ENCODE measurements around the gene ZNF474.

ZNF474 gene

GRCh38 chr5:122154910-122155309 is 25.6 kb downstream of the ZNF474 start:
- H3K4me1 Mint-ChIP-seq (ENCODE audit: low read depth) = peaks cover 5% of the 10 kb centered on the region
- H3K36me3 Mint-ChIP-seq = no peaks in the 10 kb centered on the region
- no peaks in the 10 kb centered on the region for H3K9me3 Mint-ChIP-seq (ENCODE audit: low read depth)
- H3K4me3 Mint-ChIP-seq = no peak overlapping the region
- H3K27me3 Mint-ChIP-seq = no peaks in the 10 kb centered on the region
- H3K27ac Mint-ChIP-seq = no peak overlapping the region

GRCh38 chr5:122155546-122155945 is 26.2 kb downstream of the ZNF474 start:
- no peak overlapping the region for H3K27ac Mint-ChIP-seq
- peaks cover 5% of the 10 kb centered on the region for H3K4me1 Mint-ChIP-seq (ENCODE audit: low read depth)
- H3K9me3 Mint-ChIP-seq (ENCODE audit: low read depth) = no peaks in the 10 kb centered on the region
- no peaks in the 10 kb centered on the region for H3K27me3 Mint-ChIP-seq
- no peak overlapping the region for H3K4me3 Mint-ChIP-seq
- H3K36me3 Mint-ChIP-seq = no peaks in the 10 kb centered on the region

GRCh38 chr5:122156724-122157325 is 27.5 kb downstream of the ZNF474 start:
- Mint-ChIP-seq H3K9me3 (ENCODE audit: low read depth) (no peaks in the 10 kb centered on the region), H3K4me1 (ENCODE audit: low read depth) (peaks cover 5% of the 10 kb centered on the region), H3K4me3 (no peak overlapping the region), H3K27me3 (no peaks in the 10 kb centered on the region), H3K27ac (no peak overlapping the region), H3K36me3 (no peaks in the 10 kb centered on the region)

GRCh38 chr5:122162100-122162638 is 32.8 kb downstream of the ZNF474 start:
- Mint-ChIP-seq H3K4me3 (no peak overlapping the region), H3K9me3 (ENCODE audit: low read depth) (no peaks in the 10 kb centered on the region), H3K4me1 (ENCODE audit: low read depth) (no peaks in the 10 kb centered on the region), H3K27ac (no peak overlapping the region), H3K36me3 (no peaks in the 10 kb centered on the region), H3K27me3 (no peaks in the 10 kb centered on the region)

- H3K27me3 Mint-ChIP-seq = no peaks in the 10 kb centered on the region
- H3K9me3 Mint-ChIP-seq (ENCODE audit: low read depth) = no peaks in the 10 kb centered on the region
- no peak overlapping the region for H3K4me3 Mint-ChIP-seq
- H3K27ac Mint-ChIP-seq = no peak overlapping the region
- no peaks in the 10 kb centered on the region for H3K4me1 Mint-ChIP-seq (ENCODE audit: low read depth)
- H3K36me3 Mint-ChIP-seq = no peaks in the 10 kb centered on the region
Measured at GRCh38 chr5:122163121-122164069, 34.0 kb downstream of the ZNF474 start.

GRCh38 chr5:122164070-122164435 is 34.7 kb downstream of the ZNF474 start:
- Mint-ChIP-seq H3K27me3 (no peaks in the 10 kb centered on the region), H3K27ac (no peak overlapping the region), H3K4me1 (ENCODE audit: low read depth) (no peaks in the 10 kb centered on the region), H3K4me3 (no peak overlapping the region), H3K9me3 (ENCODE audit: low read depth) (no peaks in the 10 kb centered on the region), H3K36me3 (no peaks in the 10 kb centered on the region)

GRCh38 chr5:122164831-122165558 is 35.6 kb downstream of the ZNF474 start:
- Mint-ChIP-seq H3K27me3 (no peaks in the 10 kb centered on the region), H3K4me3 (no peak overlapping the region), H3K27ac (no peak overlapping the region), H3K9me3 (ENCODE audit: low read depth) (no peaks in the 10 kb centered on the region), H3K36me3 (no peaks in the 10 kb centered on the region), H3K4me1 (ENCODE audit: low read depth) (no peaks in the 10 kb centered on the region)

GRCh38 chr5:122165559-122166078 is 36.3 kb downstream of the ZNF474 start:
- H3K36me3 Mint-ChIP-seq = no peaks in the 10 kb centered on the region
- no peaks in the 10 kb centered on the region for H3K4me1 Mint-ChIP-seq (ENCODE audit: low read depth)
- no peak overlapping the region for H3K4me3 Mint-ChIP-seq
- no peaks in the 10 kb centered on the region for H3K9me3 Mint-ChIP-seq (ENCODE audit: low read depth)
- H3K27ac Mint-ChIP-seq = no peak overlapping the region
- no peaks in the 10 kb centered on the region for H3K27me3 Mint-ChIP-seq

- Mint-ChIP-seq H3K27ac (no peak overlapping the region), H3K36me3 (no peaks in the 10 kb centered on the region), H3K4me3 (no peak overlapping the region), H3K27me3 (no peaks in the 10 kb centered on the region), H3K4me1 (ENCODE audit: low read depth) (no peaks in the 10 kb centered on the region), H3K9me3 (ENCODE audit: low read depth) (no peaks in the 10 kb centered on the region)
Measured at GRCh38 chr5:122169350-122170103, 40.2 kb downstream of the ZNF474 start.

- H3K4me3 Mint-ChIP-seq = no peak overlapping the region
- no peak overlapping the region for H3K27ac Mint-ChIP-seq
- H3K9me3 Mint-ChIP-seq (ENCODE audit: low read depth) = no peaks in the 10 kb centered on the region
- no peaks in the 10 kb centered on the region for H3K27me3 Mint-ChIP-seq
- no peaks in the 10 kb centered on the region for H3K4me1 Mint-ChIP-seq (ENCODE audit: low read depth)
- no peaks in the 10 kb centered on the region for H3K36me3 Mint-ChIP-seq
Measured at GRCh38 chr5:122170620-122171019, 41.3 kb downstream of the ZNF474 start.

- Mint-ChIP-seq H3K27ac (no peak overlapping the region), H3K4me1 (ENCODE audit: low read depth) (no peaks in the 10 kb centered on the region), H3K36me3 (no peaks in the 10 kb centered on the region), H3K4me3 (no peak overlapping the region), H3K27me3 (no peaks in the 10 kb centered on the region), H3K9me3 (ENCODE audit: low read depth) (no peaks in the 10 kb centered on the region)
Measured at GRCh38 chr5:122172207-122172606, 42.9 kb downstream of the ZNF474 start.

GRCh38 chr5:122173474-122174415 is 44.4 kb downstream of the ZNF474 start:
- Mint-ChIP-seq H3K4me3 (no peak overlapping the region), H3K27ac (no peak overlapping the region)

GRCh38 chr5:122175091-122175490 is 45.7 kb downstream of the ZNF474 start:
- H3K9me3 Mint-ChIP-seq (ENCODE audit: low read depth) = no peaks in the 10 kb centered on the region
- no peak overlapping the region for H3K27ac Mint-ChIP-seq
- H3K27me3 Mint-ChIP-seq = no peaks in the 10 kb centered on the region
- H3K4me1 Mint-ChIP-seq (ENCODE audit: low read depth) = no peaks in the 10 kb centered on the region
- no peaks in the 10 kb centered on the region for H3K36me3 Mint-ChIP-seq
- no peak overlapping the region for H3K4me3 Mint-ChIP-seq

More at GRCh38 chr5:122173474-122174415, 44.4 kb downstream of the ZNF474 start:
- no peaks in the 10 kb centered on the region for H3K27me3 Mint-ChIP-seq
- no peaks in the 10 kb centered on the region for H3K4me1 Mint-ChIP-seq (ENCODE audit: low read depth)
- H3K36me3 Mint-ChIP-seq = no peaks in the 10 kb centered on the region
- no peaks in the 10 kb centered on the region for H3K9me3 Mint-ChIP-seq (ENCODE audit: low read depth)

Data from activated naive CD8-positive, alpha-beta T cell (primary cell).